ENCODE results near the gene TRIM26. TPM values are rescaled to one million over a fixed set of nuclear protein-coding genes. Genes with fewer than 3 reads are reported as not detected.

TRIM26 gene
- total RNA-seq, 4 donors from 2014 or later, result 33.6 to 58.8 (median 46.3) TPM

DNA sequence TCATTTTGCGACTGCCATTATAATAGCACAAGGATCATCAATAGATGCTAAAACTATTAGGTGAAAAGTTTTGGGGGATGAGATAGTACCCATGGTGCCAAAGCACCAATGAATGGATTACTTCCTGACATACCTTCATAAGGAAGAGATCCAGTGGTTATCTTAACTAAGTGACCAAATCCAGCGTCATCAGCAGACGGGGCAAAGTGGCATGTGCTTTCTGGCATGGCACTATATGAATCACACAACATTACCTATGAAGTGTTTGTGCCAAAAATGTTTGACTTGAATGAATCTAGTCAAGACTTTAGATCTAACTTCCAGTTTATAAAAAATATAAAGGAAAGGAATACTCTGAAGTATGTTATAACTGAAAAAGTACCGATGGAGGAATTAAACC, 10.8 kb downstream of the TRIM26 start:
- DNase-seq (ENCODE audit: extremely low spot score), result no peak
- Histone ChIP-seq H3K27ac (replicated peaks in 1 of 4) (no peak overlapping the region), H3K9me3 (no peaks in the 10 kb centered on the region), H3K27me3 (no peaks in the 10 kb centered on the region), H3K4me1 (peaks cover 24 to 39% (median 28%) of the 10 kb centered on the region in 4 donors), H3K36me3 (peaks cover 22 to 37% (median 32%) of the 10 kb centered on the region in 4 donors), H3K4me3 (no peak overlapping the region)
- TF ChIP-seq POLR2A (IDR thresholded peaks at IDR 0.05; ENCODE audit: low read depth), result no peak
- TF ChIP-seq EP300 (IDR thresholded peaks at IDR 0.05), result no peak
- TF ChIP-seq POLR2AphosphoS5 (IDR thresholded peaks at IDR 0.05), result no peak
- TF ChIP-seq, protein P1, sequence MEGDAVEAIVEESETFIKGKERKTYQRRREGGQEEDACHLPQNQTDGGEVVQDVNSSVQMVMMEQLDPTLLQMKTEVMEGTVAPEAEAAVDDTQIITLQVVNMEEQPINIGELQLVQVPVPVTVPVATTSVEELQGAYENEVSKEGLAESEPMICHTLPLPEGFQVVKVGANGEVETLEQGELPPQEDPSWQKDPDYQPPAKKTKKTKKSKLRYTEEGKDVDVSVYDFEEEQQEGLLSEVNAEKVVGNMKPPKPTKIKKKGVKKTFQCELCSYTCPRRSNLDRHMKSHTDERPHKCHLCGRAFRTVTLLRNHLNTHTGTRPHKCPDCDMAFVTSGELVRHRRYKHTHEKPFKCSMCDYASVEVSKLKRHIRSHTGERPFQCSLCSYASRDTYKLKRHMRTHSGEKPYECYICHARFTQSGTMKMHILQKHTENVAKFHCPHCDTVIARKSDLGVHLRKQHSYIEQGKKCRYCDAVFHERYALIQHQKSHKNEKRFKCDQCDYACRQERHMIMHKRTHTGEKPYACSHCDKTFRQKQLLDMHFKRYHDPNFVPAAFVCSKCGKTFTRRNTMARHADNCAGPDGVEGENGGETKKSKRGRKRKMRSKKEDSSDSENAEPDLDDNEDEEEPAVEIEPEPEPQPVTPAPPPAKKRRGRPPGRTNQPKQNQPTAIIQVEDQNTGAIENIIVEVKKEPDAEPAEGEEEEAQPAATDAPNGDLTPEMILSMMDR (IDR thresholded peaks at IDR 0.05), result no peak
- WGBS, result 92% methylated on average over 4 of the region's 4 CpGs
- intact Hi-C loops (cut with DNase I), result no loop called here

DNA sequence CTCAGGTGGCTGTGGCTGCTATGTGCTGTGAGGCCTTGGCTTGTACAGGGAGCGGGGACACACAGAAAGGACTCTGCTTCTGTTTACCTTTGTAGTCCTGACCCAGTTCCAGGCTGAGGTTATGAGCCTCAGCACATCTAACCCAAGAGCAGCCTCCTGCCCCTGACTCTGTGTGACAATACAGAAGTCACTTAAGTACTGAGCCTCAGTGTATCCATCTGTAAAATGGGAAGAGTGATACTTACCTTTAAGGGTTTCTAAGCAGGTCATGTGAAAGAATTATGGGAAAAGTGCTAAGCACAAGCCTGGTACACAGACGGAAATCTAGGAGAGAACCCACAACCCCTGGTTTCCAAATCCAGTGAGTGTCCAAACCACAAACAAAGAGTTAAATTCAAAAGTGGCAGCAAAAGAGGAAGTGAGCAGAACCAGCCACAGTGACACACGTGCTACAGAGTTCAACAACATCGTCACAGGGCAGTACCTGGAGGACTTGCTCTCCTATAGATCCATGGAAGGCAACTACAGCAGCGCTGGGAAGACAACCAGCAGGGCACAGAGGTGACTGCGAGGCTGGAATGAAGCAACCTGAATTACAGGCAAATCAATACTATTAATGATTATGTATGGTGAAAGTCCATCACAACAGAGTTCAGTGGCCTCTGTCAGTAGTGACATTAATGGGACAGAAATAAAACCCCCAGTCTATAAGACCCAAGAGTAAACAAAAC, 12.5 kb downstream of the TRIM26 start:
- Histone ChIP-seq H3K36me3 (peaks cover 39 to 53% (median 49%) of the 10 kb centered on the region in 4 donors), H3K9me3 (no peaks in the 10 kb centered on the region), H3K27me3 (no peaks in the 10 kb centered on the region), H3K27ac (replicated peaks in 1 of 4) (no peak overlapping the region), H3K4me1 (peaks cover 10 to 22% (median 13%) of the 10 kb centered on the region in 4 donors), H3K4me3 (no peak overlapping the region)
- no peak for TF ChIP-seq EP300 (IDR thresholded peaks at IDR 0.05)
- TF ChIP-seq POLR2AphosphoS5 (IDR thresholded peaks at IDR 0.05), result no peak
- 77% methylated on average over 6 of the region's 6 CpGs for WGBS
- intact Hi-C loops (cut with DNase I), result no loop called here
- no peak for DNase-seq (ENCODE audit: extremely low spot score)

DNA sequence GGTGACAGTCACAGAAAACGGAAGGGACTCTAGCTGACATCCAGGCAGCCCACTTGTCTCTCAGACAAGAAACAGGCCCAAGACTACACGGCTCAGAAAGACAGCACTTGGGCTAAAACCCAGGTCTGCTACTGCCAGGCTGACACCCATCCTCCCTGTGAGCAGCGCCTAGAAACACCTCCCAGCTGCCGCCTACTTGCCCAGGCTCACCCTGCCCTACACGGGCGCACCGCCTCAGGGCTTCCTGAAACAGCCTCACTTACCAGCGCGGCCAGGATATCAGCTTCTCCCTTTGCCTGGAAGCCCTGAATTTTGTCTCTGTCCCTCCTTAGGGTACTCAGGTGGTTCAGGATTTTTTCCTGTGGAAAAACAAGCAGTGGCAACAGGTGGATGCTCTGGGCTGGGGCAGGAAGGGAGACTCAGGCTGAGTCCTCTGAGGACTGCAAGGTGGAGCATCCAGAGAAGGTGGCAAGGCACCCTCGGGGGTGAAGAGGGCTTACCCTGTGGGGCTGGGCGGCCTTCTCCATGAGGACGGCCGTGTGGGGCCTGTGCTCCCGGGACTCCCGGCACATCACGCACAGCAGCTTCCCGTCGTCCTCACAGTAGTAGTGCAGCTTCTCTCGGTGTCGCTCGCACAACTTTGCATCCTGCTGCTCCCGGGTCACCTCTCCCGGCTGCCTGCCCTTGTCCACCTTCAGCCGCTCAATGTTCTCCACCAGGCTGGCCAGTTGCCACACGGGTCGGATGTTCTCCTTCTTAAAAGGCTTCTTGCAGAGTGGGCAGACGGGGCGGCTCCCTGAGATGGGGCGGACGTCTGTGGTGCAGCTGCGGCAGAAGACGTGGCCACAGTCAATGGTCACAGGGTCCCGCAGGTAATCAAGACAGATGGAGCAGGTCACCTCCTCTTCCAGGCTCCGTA, 14.8 kb downstream of the TRIM26 start:
- no peak overlapping the region for H3K4me3 ChIP-seq
- peak; percentile 62 for DNase-seq (ENCODE audit: extremely low spot score)
- H3K4me1 ChIP-seq, result peaks cover 10 to 14% (median 11%) of the 10 kb centered on the region in 4 donors
- TF ChIP-seq EP300 (IDR thresholded peaks at IDR 0.05), result no peak
- no peak for TF ChIP-seq POLR2A (IDR thresholded peaks at IDR 0.05; ENCODE audit: low read depth)
- TF ChIP-seq POLR2AphosphoS5 (IDR thresholded peaks at IDR 0.05), result no peak
- TF ChIP-seq, protein P1 (IDR thresholded peaks at IDR 0.05), result no peak
- peaks cover 45 to 75% (median 71%) of the 10 kb centered on the region in 4 donors for H3K36me3 ChIP-seq
- no peaks in the 10 kb centered on the region for H3K27me3 ChIP-seq
- H3K9me3 ChIP-seq, result no peaks in the 10 kb centered on the region
- intact Hi-C loops (cut with DNase I), result no loop called here
- no peak overlapping the region for H3K27ac ChIP-seq (replicated peaks in 1 of 4)
- WGBS, result 93% methylated on average over 34 of the region's 34 CpGs

DNA sequence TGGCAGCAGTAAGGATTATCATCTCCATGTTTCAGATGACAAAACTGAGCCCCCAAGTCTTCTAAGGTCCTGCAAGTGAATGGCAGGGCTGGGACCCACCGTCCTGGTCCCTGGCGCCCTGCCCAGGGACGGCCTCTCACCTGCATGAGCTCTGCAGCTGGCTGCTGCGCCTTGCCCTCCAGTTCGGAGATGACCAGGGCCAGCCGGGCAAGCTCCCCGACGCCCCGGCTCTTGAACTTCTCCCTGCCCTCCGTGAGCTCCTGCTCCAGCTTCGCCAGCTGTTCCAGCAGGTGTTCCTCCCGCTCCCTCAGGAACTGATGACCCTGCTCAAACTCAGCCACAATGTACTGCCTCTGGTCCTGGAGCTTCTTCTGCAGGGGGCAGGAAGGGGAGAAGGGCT, 16.8 kb downstream of the TRIM26 start:
- Histone ChIP-seq H3K27ac (replicated peaks in 1 of 4) (no peak overlapping the region), H3K9me3 (no peaks in the 10 kb centered on the region), H3K4me3 (no peak overlapping the region), H3K36me3 (peaks cover 45 to 91% (median 87%) of the 10 kb centered on the region in 4 donors), H3K4me1 (peaks cover 0 to 6% (median 3%) of the 10 kb centered on the region in 4 donors), H3K27me3 (no peaks in the 10 kb centered on the region)
- 97% methylated on average over 11 of the region's 12 CpGs for whole genome bisulfite sequencing
- peak; percentile 39 for DNase-seq (ENCODE audit: extremely low spot score)
- intact Hi-C loops (cut with DNase I), result no loop called here
- TF ChIP-seq POLR2AphosphoS5 (IDR thresholded peaks at IDR 0.05), result no peak
- TF ChIP-seq, protein P1 (IDR thresholded peaks at IDR 0.05), result no peak
- TF ChIP-seq POLR2A (IDR thresholded peaks at IDR 0.05; ENCODE audit: low read depth), result no peak

DNA sequence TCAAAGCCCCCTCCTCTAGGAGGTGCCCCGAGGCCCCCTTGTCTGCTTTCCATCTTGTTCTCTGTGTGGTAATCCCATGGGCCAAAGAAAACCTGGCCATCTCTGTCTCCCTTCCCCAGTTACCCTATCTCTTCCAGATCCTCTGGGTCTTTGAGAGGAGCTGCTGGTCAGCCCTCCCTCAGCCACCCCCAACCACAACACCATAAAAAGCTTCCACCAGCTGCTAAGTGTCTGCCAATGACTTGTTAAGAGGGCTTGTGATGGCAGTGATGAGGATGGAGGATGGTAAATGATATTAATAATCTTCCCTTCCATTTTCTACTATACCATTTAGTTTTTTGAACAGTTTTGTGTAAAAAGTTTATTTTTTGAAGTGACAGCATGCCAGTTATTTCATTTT, 17.3 kb downstream of the TRIM26 start:
- no peaks in the 10 kb centered on the region for H3K9me3 ChIP-seq
- no peak overlapping the region for H3K27ac ChIP-seq (replicated peaks in 1 of 4)
- H3K4me1 ChIP-seq, result peaks cover 0 to 2% (median 0%) of the 10 kb centered on the region in 4 donors
- H3K27me3 ChIP-seq, result no peaks in the 10 kb centered on the region
- 100% methylated on average over 1 of the region's 1 CpG for WGBS
- peak; percentile 53 for DNase-seq (ENCODE audit: extremely low spot score)
- intact Hi-C loops (cut with DNase I), result no loop called here
- H3K4me3 ChIP-seq, result no peak overlapping the region
- TF ChIP-seq POLR2AphosphoS5 (IDR thresholded peaks at IDR 0.05), result no peak
- TF ChIP-seq POLR2A (IDR thresholded peaks at IDR 0.05; ENCODE audit: low read depth), result no peak
- TF ChIP-seq, protein P1 (IDR thresholded peaks at IDR 0.05), result no peak
- TF ChIP-seq EP300 (IDR thresholded peaks at IDR 0.05), result no peak
- H3K36me3 ChIP-seq, result peaks cover 45 to 95% (median 90%) of the 10 kb centered on the region in 4 donors

Measured in esophagus muscularis mucosa (tissue), 4 donors.